GM20431 (cell line): ENCODE data around the gene ZBTB7C.

Experiments
- in situ Hi-C: fragments of 300-500 bp; cut with MseI, MboI; formaldehyde crosslinking; loops from one replicate; pipeline ENCODE4 v1.15.0; 2020; ENCODE audit warnings: low sequenced_read_pairs; ENCODE audit not compliant: unreplicated experiment

Gene ZBTB7C

DNA sequence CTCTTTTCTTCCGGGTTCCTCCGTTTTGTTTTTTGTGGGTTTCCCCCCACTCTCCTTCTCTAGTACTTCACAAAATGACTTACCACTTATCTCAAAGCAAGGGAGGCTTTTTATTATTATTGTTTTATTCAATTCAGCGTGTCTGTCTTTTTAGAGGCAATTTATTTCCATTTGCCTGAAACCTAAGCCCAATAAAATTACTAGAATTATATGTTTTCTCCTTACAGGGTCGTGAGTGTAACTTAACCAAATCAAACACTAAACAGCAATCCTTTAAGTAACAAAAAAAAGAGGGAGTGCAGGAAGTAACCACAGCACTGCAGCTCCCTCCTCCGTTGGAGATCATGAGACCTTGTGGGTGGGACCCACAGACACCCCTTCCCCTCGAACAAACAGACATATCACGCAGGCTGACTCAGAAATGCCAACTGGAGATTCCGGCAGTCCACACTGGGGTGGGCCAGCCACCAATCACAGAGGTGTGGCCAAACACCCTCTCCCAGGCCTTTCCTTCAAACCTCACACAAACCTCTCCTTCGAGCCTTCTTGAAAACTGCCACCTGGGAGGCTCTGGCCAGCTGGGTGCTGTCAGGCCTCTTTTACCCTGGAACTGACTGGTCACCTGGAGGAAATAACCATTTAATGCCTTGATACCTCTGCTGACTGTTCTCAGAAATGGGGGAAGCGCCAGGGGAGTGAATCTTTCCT lies 271.7 kb downstream of the ZBTB7C start:
- in situ Hi-C loops: no loop called here

DNA sequence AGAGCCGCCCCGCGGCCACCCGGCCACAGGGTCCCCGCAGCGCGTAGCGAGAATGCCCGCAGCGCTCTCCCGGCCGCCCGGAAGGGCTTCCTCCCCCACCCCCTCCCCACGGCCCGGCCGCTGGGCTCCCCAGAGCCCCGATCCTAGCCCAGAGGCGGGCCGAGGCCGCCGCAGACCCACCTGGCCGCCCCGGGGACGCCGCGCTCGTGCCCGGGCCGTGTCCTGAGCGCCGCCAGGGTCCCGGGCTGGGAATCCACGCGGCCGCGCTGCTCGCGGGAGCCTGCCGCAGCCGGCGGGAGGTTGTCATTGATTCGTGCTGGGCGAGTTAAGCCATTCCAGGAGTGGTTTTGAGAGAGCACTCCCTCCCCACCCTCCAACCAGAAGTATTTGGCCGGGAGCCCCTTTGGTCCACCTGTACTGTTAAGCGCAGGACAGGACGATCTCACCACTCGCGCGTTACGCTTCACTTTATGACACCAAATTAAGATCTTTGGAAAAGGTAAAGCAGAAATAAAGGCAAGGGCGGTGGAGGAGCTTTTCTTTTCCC lies 272.3 kb downstream of the ZBTB7C start:
- in situ Hi-C loops: no loop called here

- in situ Hi-C loops: no loop called here
Observed at GRCh38 chr18:48136051-48136826, 272.9 kb downstream of the ZBTB7C start.

DNA sequence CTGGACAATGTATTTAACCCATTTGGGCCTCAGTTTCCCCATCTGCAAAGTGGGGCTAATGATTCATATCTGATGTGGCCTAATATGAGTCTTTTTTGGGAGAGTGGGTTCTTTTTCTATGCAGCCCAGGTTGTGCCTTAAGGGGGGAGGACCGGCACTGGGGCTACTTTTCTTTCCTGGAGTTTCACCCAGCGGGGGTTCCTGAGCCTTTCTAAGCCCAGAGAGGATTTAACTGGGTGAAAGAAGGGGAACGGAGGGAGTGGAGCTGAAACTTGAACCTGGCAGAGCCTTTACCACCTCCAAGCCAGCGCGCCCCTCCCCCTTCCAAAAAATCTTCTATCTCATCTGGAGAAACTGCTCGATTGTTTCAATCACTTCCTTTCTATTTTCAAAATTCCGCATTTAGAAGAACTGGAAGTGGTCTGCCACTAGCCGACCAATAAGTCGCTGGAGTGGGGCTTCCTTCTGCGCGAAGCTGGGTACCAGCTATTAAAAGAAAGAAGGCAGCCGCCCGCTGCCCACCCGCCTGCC lies 273.7 kb downstream of the ZBTB7C start:
- in situ Hi-C loops: no loop called here

- in situ Hi-C loops: no loop called here
Observed at GRCh38 chr18:48134609-48135008, 274.6 kb downstream of the ZBTB7C start.

- in situ Hi-C loops: no loop called here
Observed at GRCh38 chr18:48133671-48134251, 275.4 kb downstream of the ZBTB7C start.

DNA sequence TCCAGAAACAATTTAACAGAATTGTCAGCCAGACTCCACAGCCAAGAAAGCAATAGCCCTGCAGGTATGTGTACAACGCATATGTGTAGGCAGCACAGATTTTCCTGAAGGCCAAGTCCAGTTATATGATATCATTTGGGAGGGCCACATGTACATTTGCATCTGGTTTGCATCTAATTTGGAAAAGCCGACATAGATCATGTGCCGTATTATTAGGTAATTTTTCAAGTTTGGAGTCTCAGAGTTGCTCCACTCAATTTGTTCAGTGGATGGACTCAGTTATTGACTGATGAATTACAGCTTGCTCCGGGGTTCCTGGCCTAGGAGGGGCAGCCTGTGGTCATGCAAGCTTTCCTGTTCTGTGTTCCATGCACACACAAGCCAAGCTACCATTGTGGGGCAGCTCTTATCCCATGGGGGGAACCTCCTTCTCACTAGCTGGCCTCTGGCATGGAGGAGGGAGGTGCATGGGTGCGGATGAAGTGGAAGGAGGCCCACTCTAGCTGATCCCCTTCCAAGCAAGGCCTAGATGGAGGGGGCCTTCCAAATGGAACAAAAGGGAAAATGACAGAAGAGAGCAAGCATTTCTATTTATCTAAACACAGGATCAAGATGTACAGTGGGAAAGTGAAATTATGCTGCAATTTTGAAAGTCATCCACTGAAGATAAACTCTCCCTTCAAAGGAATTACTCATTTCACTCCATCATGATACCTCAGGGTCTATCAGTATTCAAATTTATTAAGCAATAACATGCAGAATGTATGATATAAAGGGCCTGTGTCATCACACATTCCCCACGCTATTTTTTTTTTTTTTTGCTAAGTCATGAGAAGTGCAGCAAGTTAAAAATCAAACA lies 276.2 kb downstream of the ZBTB7C start:
- in situ Hi-C loops: no loop called here

DNA sequence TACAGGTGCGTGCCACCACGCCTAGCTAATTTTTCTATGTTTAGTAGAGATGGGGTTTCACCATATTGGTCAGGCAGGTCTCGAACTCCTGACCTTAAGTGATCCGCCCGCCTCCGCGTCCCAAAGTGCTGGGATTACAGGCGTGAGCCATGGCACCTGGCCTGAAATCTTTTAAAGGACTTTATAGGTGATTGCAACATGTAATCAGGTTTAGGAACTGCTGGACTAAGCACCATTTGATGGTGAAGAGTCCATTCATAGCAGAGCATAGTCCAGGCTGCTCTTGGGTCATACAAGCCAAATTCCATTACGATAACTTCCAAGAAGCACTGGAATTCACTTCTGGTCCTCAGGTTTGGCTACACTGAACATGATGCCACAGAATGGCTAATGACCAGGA lies 278.1 kb downstream of the ZBTB7C start:
- in situ Hi-C loops: no loop called here

GRCh38 chr18:48129621-48130082 lies 279.5 kb downstream of the ZBTB7C start:
- in situ Hi-C loops: no loop called here

GRCh38 chr18:48127606-48128005 lies 281.6 kb downstream of the ZBTB7C start:
- in situ Hi-C loops: no loop called here

- in situ Hi-C loops: no loop called here
Observed at GRCh38 chr18:48126240-48126639, 282.9 kb downstream of the ZBTB7C start.

DNA sequence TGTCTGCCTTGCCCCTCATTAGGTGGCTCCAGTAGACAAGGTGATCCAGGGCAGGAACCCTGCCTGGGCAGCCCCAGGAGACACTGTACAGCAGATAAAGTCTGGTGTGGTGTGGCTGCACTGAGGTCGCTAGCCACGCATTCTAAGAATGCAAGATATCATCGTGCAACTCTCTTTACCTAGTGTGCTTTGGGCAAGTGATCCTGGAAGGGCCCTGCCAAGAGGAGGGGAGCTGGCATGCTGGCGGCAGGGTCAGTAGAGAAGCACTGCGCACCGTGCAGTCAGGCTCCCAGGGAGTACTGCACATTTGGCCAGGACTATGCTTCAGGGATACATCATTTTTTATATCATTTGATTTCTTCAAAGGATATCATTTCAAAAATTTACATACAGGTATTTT lies 283.5 kb downstream of the ZBTB7C start:
- in situ Hi-C loops: no loop called here

- in situ Hi-C loops: no loop called here
Observed at GRCh38 chr18:48124857-48125626, 284.1 kb downstream of the ZBTB7C start.

- in situ Hi-C loops: no loop called here
Observed at GRCh38 chr18:48123941-48124340, 285.2 kb downstream of the ZBTB7C start.

DNA sequence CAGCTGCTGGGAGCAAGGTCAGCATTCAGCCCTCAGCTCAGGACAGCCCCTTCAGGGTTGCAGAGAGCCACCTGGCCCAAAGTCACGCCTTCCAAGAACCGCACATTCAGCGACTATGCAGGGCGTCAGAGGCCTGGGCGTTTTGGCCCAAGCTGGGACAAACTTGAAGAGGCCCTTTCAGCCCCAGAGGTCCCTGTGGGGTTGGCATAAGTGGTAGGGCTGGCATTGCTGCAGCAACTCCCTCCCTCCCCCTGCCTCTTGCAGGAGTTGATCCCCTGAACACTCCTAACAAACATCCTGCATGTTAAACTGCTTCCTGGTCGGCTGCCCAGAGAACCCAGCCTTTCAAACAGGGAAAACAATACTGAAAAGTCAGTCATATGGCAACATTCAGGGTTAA lies 285.9 kb downstream of the ZBTB7C start:
- in situ Hi-C loops: no loop called here

DNA sequence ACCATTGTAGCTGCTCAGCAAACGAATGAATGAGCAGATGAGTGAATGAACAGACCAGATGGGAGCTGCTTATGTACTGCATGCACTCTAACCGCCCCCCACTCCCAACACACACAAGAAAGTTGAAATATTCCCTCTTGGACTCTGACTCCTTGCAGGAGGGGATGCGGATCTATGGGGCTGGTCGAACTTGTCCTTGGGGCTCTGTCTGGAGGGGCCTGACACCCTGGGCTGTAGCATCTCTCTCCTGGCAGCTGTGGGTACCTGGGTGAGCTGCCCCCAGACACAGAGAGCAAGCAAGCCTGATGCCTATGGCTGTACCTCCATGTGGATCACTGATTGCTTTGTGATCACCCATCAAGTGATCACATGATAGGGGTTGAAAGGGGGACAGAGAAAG lies 286.4 kb downstream of the ZBTB7C start:
- in situ Hi-C loops: no loop called here

DNA sequence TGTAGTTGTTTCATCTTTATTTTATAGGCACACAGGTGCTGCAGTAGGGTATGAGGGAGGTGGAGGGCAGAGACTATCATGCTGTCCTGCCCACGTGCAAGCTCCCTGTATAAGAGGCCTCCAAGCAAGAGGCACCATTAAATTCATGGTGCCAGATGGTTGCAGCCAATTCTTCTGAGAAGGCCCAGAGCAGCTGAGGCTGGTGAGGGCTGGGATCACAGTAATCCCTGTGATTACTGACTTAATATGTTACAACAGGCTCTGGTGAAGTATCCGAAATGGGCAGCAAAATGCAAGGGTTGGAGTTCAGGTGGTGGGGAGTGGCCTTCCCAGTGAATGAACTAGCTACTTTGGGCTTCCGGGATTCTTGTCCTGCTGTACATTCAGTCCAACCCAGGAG lies 286.8 kb downstream of the ZBTB7C start:
- in situ Hi-C loops: no loop called here

GRCh38 chr18:48121752-48122151 lies 287.4 kb downstream of the ZBTB7C start:
- in situ Hi-C loops: no loop called here

DNA sequence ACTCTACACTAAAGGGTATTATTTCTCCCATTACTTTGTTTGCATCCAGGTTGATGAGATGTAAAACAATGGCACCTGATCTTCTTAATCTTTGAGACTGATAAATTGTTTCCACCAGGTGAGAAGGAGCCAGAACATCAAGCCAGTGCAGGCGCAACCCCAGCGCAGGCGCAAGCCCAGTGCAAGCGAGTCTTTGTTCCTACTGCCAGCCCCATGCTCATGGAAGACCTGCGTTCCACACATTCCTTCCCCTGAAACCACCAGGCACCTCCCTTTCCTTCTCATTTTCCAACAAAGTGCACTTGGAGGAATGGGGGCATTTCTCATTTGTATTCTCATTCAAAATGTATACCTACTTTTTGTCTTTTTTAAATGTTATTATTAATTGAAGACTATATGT lies 290.0 kb downstream of the ZBTB7C start:
- in situ Hi-C loops: no loop called here
